IMR-90 (cell line): ENCODE measurements around the gene WDR47. TPM values are rescaled to one million over a fixed set of nuclear protein-coding genes. Genes with fewer than 3 reads are reported as not detected.

Experiments used
- ATAC-seq: fragments of 200-7000 bp; cut with Tn5 transposase; 2 replicates; pipeline ENCODE4 v1.9.1; 2020; ENCODE audit warnings: low read depth, mild to moderate bottlenecking, moderate library complexity
- BruUV-seq: library from RNA; stranded (reverse); fragments of 400-500 nt; replicated peaks from 2 replicates; lab custom pipeline; 2021; lab: Mats Ljungman, UMichigan
- CTCF ChIA-PET: fragments of 300-600 bp; formaldehyde crosslinking; extraction: SDS; loops from one replicate; lab custom pipeline; 2021; ENCODE audit warnings: antibody characterized with exemption; lab: Yijun Ruan, JAX
- POLR2A ChIA-PET: fragments of 300-600 bp; sonication (Branson Sonifier 250); formaldehyde crosslinking; loops from one replicate; lab custom pipeline; 2022; ENCODE audit warnings: antibody characterized with exemption; ENCODE audit not compliant: unreplicated experiment; lab: Charles Lee
- DNase-seq: peaks from one replicate; pipeline ENCODE4 v3.0.0; 2013
- H2AFZ ChIP-seq: replicated peaks from 2 replicates; pipeline ENCODE3; 2013; ENCODE audit warnings: low read length, mild to moderate bottlenecking; ENCODE audit not compliant: poor library complexity
- H2AK5ac ChIP-seq: 2 replicates; pipeline ENCODE4 v1.6.1; 2013; ENCODE audit warnings: low read depth, low read length, inconsistent platforms
- H2AK9ac ChIP-seq: replicated peaks from 2 replicates; pipeline ENCODE3; 2013; ENCODE audit warnings: mild to moderate bottlenecking, low read depth, low read length, moderate library complexity; ENCODE audit not compliant: poor library complexity
- H2BK120ac ChIP-seq: 2 replicates; pipeline ENCODE4 v1.6.1; 2013; ENCODE audit warnings: low read depth, low read length, inconsistent platforms
- H2BK15ac ChIP-seq: 3 replicates; pipeline ENCODE4 v1.6.1; 2013; ENCODE audit warnings: low read depth, low read length, inconsistent platforms
- H2BK20ac ChIP-seq: 2 replicates; pipeline ENCODE4 v1.6.1; 2013; ENCODE audit warnings: low read depth, mild to moderate bottlenecking, inconsistent platforms, low read length, moderate library complexity
- H2BK5ac ChIP-seq: 2 replicates; pipeline ENCODE4 v1.6.1; 2013; ENCODE audit warnings: mild to moderate bottlenecking, low read depth, low read length, inconsistent platforms; ENCODE audit not compliant: poor library complexity, severe bottlenecking
- H3K14ac ChIP-seq: replicated peaks from 2 replicates; pipeline ENCODE4 v1.6.1; 2013; ENCODE audit warnings: low read depth, low read length, inconsistent platforms
- H3K18ac ChIP-seq: 2 replicates; pipeline ENCODE4 v1.6.1; 2013; ENCODE audit warnings: low read depth, low read length, control low read depth
- H3K23ac ChIP-seq: 2 replicates; pipeline ENCODE4 v1.6.1; 2013; ENCODE audit warnings: low read depth, low read length, inconsistent platforms
- H3K27ac ChIP-seq: 2 replicates; pipeline ENCODE4 v1.5.1; 2013; ENCODE audit warnings: mild to moderate bottlenecking, control low read depth, low read length; ENCODE audit not compliant: insufficient read depth
- H3K27me3 ChIP-seq: 2 replicates; pipeline ENCODE4 v1.6.1; 2013; ENCODE audit warnings: low read length; ENCODE audit not compliant: control insufficient read depth, insufficient read depth
- H3K36me3 ChIP-seq: 2 replicates; pipeline ENCODE4 v1.6.1; 2013; ENCODE audit warnings: low read length, mixed read lengths; ENCODE audit not compliant: control insufficient read depth, insufficient read depth
- H3K4ac ChIP-seq: 2 replicates; pipeline ENCODE4 v1.6.1; 2013; ENCODE audit warnings: low read depth, low read length, inconsistent platforms
- H3K4me1 ChIP-seq: 2 replicates; pipeline ENCODE4 v1.6.1; 2013; ENCODE audit warnings: low read length, mixed read lengths; ENCODE audit not compliant: control insufficient read depth, insufficient read depth
- H3K4me2 ChIP-seq: 2 replicates; pipeline ENCODE4 v1.6.1; 2013; ENCODE audit warnings: low read depth, mild to moderate bottlenecking, control low read depth, low read length, moderate library complexity
- H3K4me3 ChIP-seq: 2 replicates; pipeline ENCODE4 v1.5.1; 2013; ENCODE audit warnings: low read depth, mild to moderate bottlenecking, control low read depth, low read length, moderate library complexity; ENCODE audit not compliant: insufficient read depth
- H3K56ac ChIP-seq: 2 replicates; pipeline ENCODE4 v1.6.1; 2013; ENCODE audit warnings: low read length, inconsistent platforms; ENCODE audit not compliant: insufficient read depth; ENCODE audit errors: extremely low read depth
- H3K79me1 ChIP-seq, 2 experiments: 2 replicates each; pipeline ENCODE4 v1.6.1; 2013; ENCODE audit warnings: low read length in 2 of 2, inconsistent platforms in 1 of 2, low read depth in 1 of 2
- H3K9ac ChIP-seq: 2 replicates; pipeline ENCODE4 v1.6.1; 2013; ENCODE audit warnings: low read depth, low read length, control low read depth
- H3K9me1 ChIP-seq: 2 replicates; pipeline ENCODE4 v1.6.1; 2013; ENCODE audit warnings: low read length, inconsistent platforms; ENCODE audit not compliant: insufficient read depth
- H3K9me3 ChIP-seq: 2 replicates; pipeline ENCODE4 v1.6.1; 2013; ENCODE audit warnings: low read length; ENCODE audit not compliant: control insufficient read depth, insufficient read depth
- H4K20me1 ChIP-seq: 2 replicates; pipeline ENCODE4 v1.6.1; 2013; ENCODE audit warnings: low read length, inconsistent platforms; ENCODE audit not compliant: insufficient read depth
- H4K5ac ChIP-seq: 2 replicates; pipeline ENCODE4 v1.6.1; 2013; ENCODE audit warnings: mild to moderate bottlenecking, low read depth, low read length, control low read depth
- H4K8ac ChIP-seq, 2 experiments: 2 replicates each; pipeline ENCODE4 v1.6.1; 2013; ENCODE audit warnings: low read depth in 2 of 2, low read length in 2 of 2, control low read depth in 1 of 2, inconsistent platforms in 1 of 2
- H4K91ac ChIP-seq: 2 replicates; pipeline ENCODE4 v1.6.1; 2013; ENCODE audit warnings: low read depth, low read length, inconsistent platforms; ENCODE audit not compliant: insufficient read depth
- BHLHE40 ChIP-seq: fragments of 150-350 bp; IDR thresholded peaks from 2 replicates; pipeline ENCODE4 v1.6.1; 2016; ENCODE audit warnings: mild to moderate bottlenecking, low read depth, low read length
- CEBPB ChIP-seq: IDR thresholded peaks from 2 replicates; pipeline ENCODE4 v1.6.1; 2012; ENCODE audit warnings: low read depth, low read length, improper control_type of control experiment
- CHD1 ChIP-seq: IDR thresholded peaks from 2 replicates; pipeline ENCODE4 v1.6.1; 2012; ENCODE audit warnings: low read depth, low read length, improper control_type of control experiment
- ELK1 ChIP-seq: fragments of 150-350 bp; IDR thresholded peaks from 2 replicates; pipeline ENCODE4 v1.6.1; 2016; ENCODE audit warnings: low read depth, mild to moderate bottlenecking, low read length, moderate library complexity, borderline replicate concordance
- FOS ChIP-seq: fragments of 150-350 bp; IDR thresholded peaks from 2 replicates; pipeline ENCODE4 v1.6.1; 2016; ENCODE audit warnings: low read depth, low read length
- MAFK ChIP-seq: IDR thresholded peaks from 2 replicates; pipeline ENCODE4 v1.6.1; 2012; ENCODE audit warnings: low read depth, low read length, improper control_type of control experiment
- MAZ ChIP-seq: IDR thresholded peaks from 2 replicates; pipeline ENCODE4 v1.6.1; 2012; ENCODE audit warnings: low read depth, mild to moderate bottlenecking, low read length, improper control_type of control experiment, moderate library complexity, borderline replicate concordance
- MXI1 ChIP-seq: IDR thresholded peaks from 2 replicates; pipeline ENCODE4 v1.6.1; 2012; ENCODE audit warnings: low read depth, mild to moderate bottlenecking, low read length, moderate library complexity, borderline replicate concordance
- NFE2L2 ChIP-seq: fragments of 150-350 bp; IDR thresholded peaks from 2 replicates; pipeline ENCODE4 v1.6.1; 2016; ENCODE audit warnings: low read depth, mild to moderate bottlenecking, low read length
- POLR2A ChIP-seq: IDR thresholded peaks from 2 replicates; pipeline ENCODE4 v1.6.1; 2012; ENCODE audit warnings: mild to moderate bottlenecking, low read depth, low read length
- RAD21 ChIP-seq: IDR thresholded peaks from 2 replicates; pipeline ENCODE4 v1.6.1; 2012; ENCODE audit warnings: low read length, improper control_type of control experiment
- RCOR1 ChIP-seq: IDR thresholded peaks from 2 replicates; pipeline ENCODE4 v1.6.1; 2012; ENCODE audit warnings: mild to moderate bottlenecking, low read length, improper control_type of control experiment; ENCODE audit not compliant: insufficient replicate concordance
- RFX5 ChIP-seq: IDR thresholded peaks from 2 replicates; pipeline ENCODE4 v1.8.0; 2012; ENCODE audit warnings: low read depth, mild to moderate bottlenecking, low read length, moderate library complexity
- SMC3 ChIP-seq: fragments of 150-350 bp; IDR thresholded peaks from 2 replicates; pipeline ENCODE4 v1.6.1; 2016; ENCODE audit warnings: low read depth, mild to moderate bottlenecking, antibody characterized with exemption, low read length, moderate library complexity
- WGBS, 2 experiments: methylation state at CpG; one replicate each; pipeline versions ENCODE4 v1.1.5 to v1.1.7; 2013; ENCODE audit warnings: missing lambda C conversion rate in 2 of 2; ENCODE audit not compliant: insufficient read length in 1 of 2; ENCODE audit errors: extremely low coverage in 2 of 2; 5-methylcytosine and 5-hydroxymethylcytosine counted together
- dilution Hi-C: fragments of 300-500 bp; cut with HindIII; formaldehyde crosslinking; loops from one replicate; pipeline ENCODE4 v1.14.3; 2018; ENCODE audit warnings: low sequenced_read_pairs; ENCODE audit not compliant: unreplicated experiment
- in situ Hi-C: fragments of 300-500 bp; cut with MboI; formaldehyde crosslinking; loops from 3 replicates; pipeline ENCODE4 v1.14.3; 2019; ENCODE audit warnings: low sequenced_read_pairs, inconsistent platforms, mixed read lengths
- intact Hi-C: fragments of 100-400 bp; cut with micrococcal nuclease; formaldehyde crosslinking; loops from 2 replicates; pipeline ENCODE4 v1.10.0; 2022
- polyA plus RNA-seq, 3 experiments: library from polyadenylated mRNA; depleted of rRNA; stranded (reverse); fragments of >200 nt; gene quantifications; 2 replicates each; pipeline ENCODE4 v1.2.3, GENCODE V29; 2012; ENCODE audit warnings: low replicate concordance in 1 of 3
- total RNA-seq: library from RNA; depleted of rRNA; stranded (reverse); fragments of >200 nt; gene quantifications from 2 replicates; pipeline ENCODE4 v1.2.3, GENCODE V29; 2012
- TF ChIP-seq, protein P1 (sequence below): fragments of 150-350 bp; IDR thresholded peaks from 2 replicates; pipeline ENCODE4 v1.6.1; 2017; ENCODE audit warnings: mild to moderate bottlenecking, antibody characterized with exemption, low read length, low read depth
- TF ChIP-seq, protein P2 (sequence below): conservative IDR thresholded peaks from 2 replicates; pipeline ENCODE4 v1.5.1; 2012; ENCODE audit warnings: mild to moderate bottlenecking, low read depth, low read length, improper control_type of control experiment

Gene WDR47
- total and polyA plus RNA-seq, 2 of the 4 experiments (the other 2 are of a cell fraction) = 8.2 to 17.4 TPM

DNA sequence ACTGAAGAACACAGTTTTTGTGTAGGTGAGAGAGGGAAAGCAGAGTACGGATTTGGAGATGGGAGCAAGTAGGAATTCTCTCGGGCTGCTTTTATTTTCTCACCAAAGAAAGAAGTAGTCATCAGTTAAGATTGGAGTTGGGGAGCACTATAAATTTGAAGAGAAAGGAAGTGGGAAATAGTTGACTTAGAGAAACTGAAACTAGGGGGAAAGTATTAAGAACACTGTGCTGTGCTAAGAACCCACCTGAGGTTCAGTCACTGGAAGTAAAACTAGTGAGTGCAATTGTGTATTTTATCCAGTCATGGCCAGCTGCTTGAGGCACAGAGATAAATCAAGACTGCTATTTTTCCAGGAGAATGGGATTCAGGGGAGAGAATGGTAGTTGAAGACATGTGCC, 116.0 kb downstream of the WDR47 start:
- in situ Hi-C loops = no loop called here
- Histone ChIP-seq H3K4me3 (no peak overlapping the region), H3K56ac (no peak overlapping the region), H3K23ac (no peak overlapping the region), H3K14ac (no peak overlapping the region), H4K5ac (no peak overlapping the region), H3K18ac (no peak overlapping the region), H3K36me3 (peaks cover 30% of the 10 kb centered on the region), H3K4me2 (no peak overlapping the region), H2BK5ac (no peak overlapping the region), H2BK20ac (no peak overlapping the region), H2AFZ (no peak overlapping the region), H3K4ac (no peak overlapping the region), H2AK5ac (no peak overlapping the region), H3K27ac (no peak overlapping the region), H3K9me3 (no peaks in the 10 kb centered on the region), H3K9ac (no peak overlapping the region), H3K4me1 (no peaks in the 10 kb centered on the region), H3K27me3 (no peaks in the 10 kb centered on the region), H3K79me1 (peaks cover 0 to 8% of the 10 kb centered on the region in 2 experiments; a peak in 2 of 4 replicates), H4K20me1 (no peaks in the 10 kb centered on the region), H2BK120ac (no peak overlapping the region), H3K9me1 (no peaks in the 10 kb centered on the region), H2BK15ac (no peak overlapping the region), H2AK9ac (no peak overlapping the region), H4K91ac (no peak overlapping the region), H4K8ac (no peak overlapping the region)
- dilution Hi-C loops = no loop called here
- no CpG with 5 or more reads among the region's 2 CpGs for WGBS, 2 experiments
- no TSS peak for BruUV-seq
- intact Hi-C loops = no loop called here
- ATAC-seq (no peak), DNase-seq (no peak)
- CTCF ChIA-PET = no interaction called here
- POLR2A ChIA-PET = no interaction called here
- no peak for TF ChIP-seq RCOR1
- no peak for TF ChIP-seq POLR2A
- TF ChIP-seq MAZ = no peak
- no peak for TF ChIP-seq MXI1
- TF ChIP-seq, protein P1, sequence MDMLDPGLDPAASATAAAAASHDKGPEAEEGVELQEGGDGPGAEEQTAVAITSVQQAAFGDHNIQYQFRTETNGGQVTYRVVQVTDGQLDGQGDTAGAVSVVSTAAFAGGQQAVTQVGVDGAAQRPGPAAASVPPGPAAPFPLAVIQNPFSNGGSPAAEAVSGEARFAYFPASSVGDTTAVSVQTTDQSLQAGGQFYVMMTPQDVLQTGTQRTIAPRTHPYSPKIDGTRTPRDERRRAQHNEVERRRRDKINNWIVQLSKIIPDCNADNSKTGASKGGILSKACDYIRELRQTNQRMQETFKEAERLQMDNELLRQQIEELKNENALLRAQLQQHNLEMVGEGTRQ = no peak
- no peak for TF ChIP-seq SMC3
- no peak for TF ChIP-seq NFE2L2
- no peak for TF ChIP-seq FOS
- no peak for TF ChIP-seq RFX5
- no peak for TF ChIP-seq CEBPB
- no peak for TF ChIP-seq MAFK
- TF ChIP-seq ELK1 = no peak
- TF ChIP-seq, protein P2, sequence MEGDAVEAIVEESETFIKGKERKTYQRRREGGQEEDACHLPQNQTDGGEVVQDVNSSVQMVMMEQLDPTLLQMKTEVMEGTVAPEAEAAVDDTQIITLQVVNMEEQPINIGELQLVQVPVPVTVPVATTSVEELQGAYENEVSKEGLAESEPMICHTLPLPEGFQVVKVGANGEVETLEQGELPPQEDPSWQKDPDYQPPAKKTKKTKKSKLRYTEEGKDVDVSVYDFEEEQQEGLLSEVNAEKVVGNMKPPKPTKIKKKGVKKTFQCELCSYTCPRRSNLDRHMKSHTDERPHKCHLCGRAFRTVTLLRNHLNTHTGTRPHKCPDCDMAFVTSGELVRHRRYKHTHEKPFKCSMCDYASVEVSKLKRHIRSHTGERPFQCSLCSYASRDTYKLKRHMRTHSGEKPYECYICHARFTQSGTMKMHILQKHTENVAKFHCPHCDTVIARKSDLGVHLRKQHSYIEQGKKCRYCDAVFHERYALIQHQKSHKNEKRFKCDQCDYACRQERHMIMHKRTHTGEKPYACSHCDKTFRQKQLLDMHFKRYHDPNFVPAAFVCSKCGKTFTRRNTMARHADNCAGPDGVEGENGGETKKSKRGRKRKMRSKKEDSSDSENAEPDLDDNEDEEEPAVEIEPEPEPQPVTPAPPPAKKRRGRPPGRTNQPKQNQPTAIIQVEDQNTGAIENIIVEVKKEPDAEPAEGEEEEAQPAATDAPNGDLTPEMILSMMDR = no peak
- no peak for TF ChIP-seq BHLHE40
- TF ChIP-seq RAD21 = no peak
- no peak for TF ChIP-seq CHD1
